Chondrocyte (in vitro differentiated cells): ENCODE results near the gene HLCS. TPM values are rescaled to one million over a fixed set of nuclear protein-coding genes. Genes with fewer than 3 reads are reported as not detected.

Experiments
- DNase-seq: peaks from one replicate; pipeline ENCODE4 v3.0.0; 2021; ENCODE audit warnings: mixed read lengths, low spot score
- H3K27ac Mint-ChIP-seq: one replicate; pipeline ENCODE4 v1.8.0; 2021; ENCODE audit warnings: mild to moderate bottlenecking, moderate library complexity, mixed read lengths; ENCODE audit not compliant: unreplicated experiment
- H3K27me3 Mint-ChIP-seq: 2 replicates; pipeline ENCODE4 v1.8.0; 2021; ENCODE audit warnings: low read depth, mixed read lengths
- H3K36me3 Mint-ChIP-seq: 2 replicates; pipeline ENCODE4 v1.8.0; 2021; ENCODE audit warnings: low read depth, mixed read lengths
- H3K4me1 Mint-ChIP-seq: 2 replicates; pipeline ENCODE4 v1.8.0; 2021; ENCODE audit warnings: low read depth, mild to moderate bottlenecking, mixed read lengths
- H3K4me3 Mint-ChIP-seq: one replicate; pipeline ENCODE4 v1.8.0; 2021; ENCODE audit warnings: mild to moderate bottlenecking, moderate library complexity, mixed read lengths; ENCODE audit not compliant: unreplicated experiment
- H3K9me3 Mint-ChIP-seq: 2 replicates; pipeline ENCODE4 v1.8.0; 2021; ENCODE audit warnings: low read depth, mixed read lengths
- CTCF ChIP-seq: fragments of 200-600 bp; sonication (generic); IDR thresholded peaks from 2 replicates; pipeline ENCODE4 v1.5.0; 2021; ENCODE audit warnings: antibody characterized with exemption, mild to moderate bottlenecking, moderate library complexity
- total RNA-seq: library from RNA; stranded (reverse); gene quantifications from 3 replicates; pipeline ENCODE4 v1.2.1, GENCODE V29; 2021

The HLCS gene
- total RNA-seq, 1 donor from 2014 or later, result 30.4 TPM

GRCh38 chr21:36964827-36965719 is 1.4 kb downstream of the HLCS start:
- no peaks in the 10 kb centered on the region for H3K9me3 Mint-ChIP-seq
- DNase-seq, result no peak
- no peak for TF ChIP-seq CTCF
- peaks cover 21% of the 10 kb centered on the region for H3K4me1 Mint-ChIP-seq
- H3K27ac Mint-ChIP-seq, result peak overlapping the region; percentile 88
- no peaks in the 10 kb centered on the region for H3K27me3 Mint-ChIP-seq
- peaks cover 8% of the 10 kb centered on the region for H3K36me3 Mint-ChIP-seq
- peak overlapping the region; percentile 76 for H3K4me3 Mint-ChIP-seq

GRCh38 chr21:36964398-36964797 is 2.1 kb downstream of the HLCS start:
- Mint-ChIP-seq H3K36me3 (peaks cover 8% of the 10 kb centered on the region), H3K27ac (no peak overlapping the region), H3K27me3 (no peaks in the 10 kb centered on the region), H3K4me3 (no peak overlapping the region), H3K4me1 (peaks cover 21% of the 10 kb centered on the region), H3K9me3 (no peaks in the 10 kb centered on the region)
- no peak for TF ChIP-seq CTCF
- no peak for DNase-seq

- Mint-ChIP-seq H3K9me3 (no peaks in the 10 kb centered on the region), H3K36me3 (peaks cover 9% of the 10 kb centered on the region), H3K4me3 (no peak overlapping the region), H3K4me1 (peaks cover 19% of the 10 kb centered on the region), H3K27me3 (no peaks in the 10 kb centered on the region), H3K27ac (no peak overlapping the region)
- no peak for DNase-seq
- no peak for TF ChIP-seq CTCF
These were observed 4.2 kb downstream of the HLCS start for GRCh38 chr21:36962098-36962780.

GRCh38 chr21:36960676-36961284 is 5.7 kb downstream of the HLCS start:
- Mint-ChIP-seq H3K9me3 (no peaks in the 10 kb centered on the region), H3K4me3 (no peak overlapping the region), H3K4me1 (peaks cover 14% of the 10 kb centered on the region), H3K36me3 (peaks cover 13% of the 10 kb centered on the region), H3K27ac (no peak overlapping the region), H3K27me3 (no peaks in the 10 kb centered on the region)
- no peak for TF ChIP-seq CTCF
- no peak for DNase-seq
